Ramos (cell line): Measurements from ENCODE around the gene L3MBTL4.
"Not testable (repeated sequence)": the region's sequence is repeated elsewhere in the genome, so short reads cannot be mapped to it uniquely, and the experiment has no call there.

Experiments
- in situ Hi-C: fragments of 300-500 bp; cut with MboI; formaldehyde crosslinking; loops from one replicate; pipeline ENCODE4 v1.14.3; 2022; ENCODE audit warnings: low sequenced_read_pairs; ENCODE audit not compliant: unreplicated experiment

Gene L3MBTL4

DNA sequence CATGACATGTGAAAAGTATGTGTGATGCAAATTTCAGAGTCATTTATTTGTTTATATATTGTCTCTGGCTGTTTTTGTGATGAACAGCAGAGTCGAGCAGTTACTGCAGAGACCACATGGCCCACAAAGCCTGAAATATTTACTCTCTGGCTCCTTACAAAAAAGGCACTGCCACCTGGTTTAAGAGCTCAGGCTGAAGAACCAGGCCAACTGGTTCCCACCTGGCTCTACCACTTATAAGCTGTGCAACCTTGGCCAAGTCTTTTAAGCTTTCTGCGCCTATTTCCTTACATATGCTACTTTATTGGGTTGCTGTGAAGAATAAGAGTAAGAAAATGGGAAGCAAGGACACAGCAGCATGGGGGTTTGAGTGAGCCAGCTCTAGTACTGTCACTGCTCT lies 207.6 kb downstream of the L3MBTL4 start:
- in situ Hi-C loops: no loop called here

GRCh38 chr18:6205706-6206105 lies 209.0 kb downstream of the L3MBTL4 start:
- in situ Hi-C loops: no loop called here

DNA sequence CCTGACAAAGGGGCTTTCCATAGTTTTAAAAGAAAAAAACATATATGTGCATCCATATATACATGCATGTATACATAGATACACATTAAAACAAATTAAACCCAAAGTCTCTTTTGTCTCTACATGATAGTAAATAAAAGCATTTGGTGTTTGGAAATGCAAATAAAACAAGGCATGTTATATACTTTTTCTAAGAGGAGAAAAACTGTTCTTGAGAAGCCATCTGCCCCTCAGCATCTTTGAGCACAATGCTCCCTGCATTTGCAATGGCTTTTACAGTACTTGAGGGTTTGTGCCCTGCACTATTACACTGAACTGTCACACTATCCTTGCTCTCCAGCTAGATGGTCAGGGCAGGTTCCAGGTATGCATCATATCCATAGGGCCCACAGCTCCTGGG lies 210.2 kb downstream of the L3MBTL4 start:
- in situ Hi-C loops: no loop called here

- in situ Hi-C loops: no loop called here
These were observed 210.9 kb downstream of the L3MBTL4 start for GRCh38 chr18:6203791-6204190.

- in situ Hi-C loops: no loop called here
These were observed 211.8 kb downstream of the L3MBTL4 start for GRCh38 chr18:6202861-6203260.

GRCh38 chr18:6200204-6200774 lies 214.4 kb downstream of the L3MBTL4 start:
- in situ Hi-C loops: no loop called here

DNA sequence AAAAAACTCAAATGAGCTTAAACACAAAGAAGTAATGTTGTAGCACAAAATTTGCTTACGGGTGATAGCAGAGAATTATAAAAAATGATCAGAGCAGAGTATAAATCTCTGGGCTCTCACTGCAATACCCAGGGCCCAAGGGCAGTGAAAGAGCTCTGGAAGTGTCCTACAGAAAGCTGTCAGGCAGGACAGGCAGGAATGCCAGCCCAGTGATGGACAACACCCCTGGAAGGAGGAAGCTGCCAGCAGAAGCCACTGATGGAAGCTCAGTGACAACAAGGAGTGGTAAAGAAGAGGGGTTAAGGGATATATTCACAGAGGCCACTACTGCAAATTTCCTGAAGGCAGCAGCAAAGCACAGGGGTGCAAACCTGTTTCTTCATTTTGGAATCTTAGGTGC lies 214.9 kb downstream of the L3MBTL4 start:
- in situ Hi-C loops: no loop called here

DNA sequence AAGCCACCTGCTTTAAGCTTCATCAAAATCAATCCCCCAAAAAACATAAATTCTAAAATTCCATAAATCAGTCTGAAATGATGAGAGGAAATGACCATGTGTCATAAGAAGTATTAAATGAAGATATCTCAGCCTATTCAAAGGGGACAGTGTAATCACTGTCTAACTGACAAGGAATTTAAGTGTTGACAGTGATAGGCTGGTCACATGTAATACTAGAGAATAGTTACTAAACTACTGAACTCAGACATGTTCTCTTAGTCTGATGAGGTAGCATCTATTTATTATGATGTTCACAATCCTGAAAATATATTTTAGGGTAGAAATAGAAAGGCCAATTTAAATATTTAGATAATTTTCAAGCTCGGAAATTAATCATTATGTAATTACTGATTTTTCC lies 216.1 kb downstream of the L3MBTL4 start:
- in situ Hi-C loops: no loop called here

DNA sequence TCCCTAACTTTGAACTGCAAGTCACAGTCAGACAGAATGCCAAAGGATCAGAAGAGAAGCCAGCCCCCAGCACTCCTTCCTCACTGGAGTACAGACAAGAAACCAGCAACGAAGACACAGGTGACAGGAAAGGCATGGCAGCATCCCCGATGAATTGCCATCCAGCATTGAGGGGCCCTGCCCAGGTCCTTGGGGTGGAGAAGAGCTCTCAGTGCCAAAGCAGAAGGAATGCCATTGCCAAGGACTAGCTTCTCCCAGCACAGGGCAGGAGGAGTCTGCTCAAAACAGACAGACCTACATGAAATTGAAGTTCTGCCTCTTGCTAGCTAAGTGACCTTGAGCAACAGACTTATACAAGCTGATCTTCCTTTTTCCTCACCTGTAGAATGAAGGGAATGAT lies 220.1 kb downstream of the L3MBTL4 start:
- in situ Hi-C loops: no loop called here

GRCh38 chr18:6185782-6186181 lies 228.9 kb downstream of the L3MBTL4 start:
- in situ Hi-C loops: not testable (repeated sequence)

DNA sequence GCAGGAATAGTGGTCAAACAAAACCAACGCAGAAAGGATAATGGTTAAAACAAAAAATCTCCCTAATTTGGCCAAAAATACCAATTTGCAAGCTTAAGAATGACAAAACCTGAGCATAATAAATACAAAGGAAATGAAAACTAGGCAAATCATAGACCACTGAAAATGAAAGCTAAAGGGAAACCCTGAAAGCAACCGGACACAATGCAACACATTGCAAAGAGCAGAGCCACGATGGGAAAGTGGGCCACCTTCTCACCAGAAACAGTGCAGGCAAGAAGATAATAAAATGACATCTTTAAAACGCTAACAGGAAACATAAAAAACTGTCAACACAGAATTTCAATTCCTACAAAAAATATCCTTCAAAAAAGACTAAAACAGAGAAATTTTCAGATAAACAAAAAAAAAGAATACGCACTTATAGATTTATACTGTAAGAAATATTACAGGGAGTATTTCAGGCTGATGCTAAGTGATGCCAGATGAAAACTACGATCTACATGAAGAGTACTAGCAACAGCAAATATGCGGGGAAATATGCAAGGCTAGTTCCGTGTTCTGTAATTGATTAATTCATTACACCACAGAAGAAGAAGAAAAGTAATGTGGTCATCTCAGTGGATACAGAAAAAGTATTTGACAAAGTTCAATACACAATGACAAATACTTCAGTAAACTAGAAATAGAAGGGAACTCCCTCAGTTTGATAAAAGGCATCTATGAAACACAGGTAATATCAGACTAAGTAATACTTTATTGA lies 239.5 kb downstream of the L3MBTL4 start:
- in situ Hi-C loops: no loop called here

DNA sequence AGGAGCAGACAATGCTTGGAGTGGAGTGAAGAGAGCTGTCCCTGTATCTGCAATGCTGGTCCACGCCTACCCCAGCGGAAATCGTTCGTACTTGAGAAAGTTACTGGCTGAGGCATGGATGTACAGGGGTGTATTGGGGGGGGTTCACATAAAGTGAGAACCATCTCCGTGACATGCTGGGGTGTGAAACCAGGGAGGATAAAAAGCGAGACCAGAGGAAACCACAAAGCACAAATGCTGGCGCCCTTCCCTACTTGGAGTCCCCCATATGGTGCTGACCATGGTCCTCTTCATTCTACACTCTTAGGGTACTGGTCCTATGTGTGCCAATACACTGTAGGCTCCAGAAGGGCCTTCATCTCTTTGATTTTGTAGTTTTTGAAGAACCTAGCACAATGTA lies 244.1 kb downstream of the L3MBTL4 start:
- in situ Hi-C loops: no loop called here

DNA sequence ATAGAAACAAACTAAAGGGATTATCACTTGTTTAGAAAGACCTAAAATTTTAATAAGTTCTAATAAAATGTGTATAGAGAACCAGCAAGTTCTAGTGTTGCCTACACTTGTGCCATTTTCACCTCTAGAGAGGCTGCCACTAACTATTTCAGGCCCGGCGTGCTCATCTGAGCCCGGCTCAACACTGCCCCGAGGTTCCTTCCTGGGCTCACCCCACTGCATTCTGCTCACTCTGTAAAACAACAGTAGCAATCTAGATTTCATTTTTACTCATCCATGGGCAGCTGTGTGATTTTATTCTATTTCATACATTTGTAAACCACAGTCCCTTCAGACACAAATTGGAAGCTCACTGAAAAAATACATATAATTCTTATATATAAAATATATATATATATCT lies 253.2 kb downstream of the L3MBTL4 start:
- in situ Hi-C loops: no loop called here

- in situ Hi-C loops: no loop called here
These were observed 255.3 kb downstream of the L3MBTL4 start for GRCh38 chr18:6159426-6159825.

DNA sequence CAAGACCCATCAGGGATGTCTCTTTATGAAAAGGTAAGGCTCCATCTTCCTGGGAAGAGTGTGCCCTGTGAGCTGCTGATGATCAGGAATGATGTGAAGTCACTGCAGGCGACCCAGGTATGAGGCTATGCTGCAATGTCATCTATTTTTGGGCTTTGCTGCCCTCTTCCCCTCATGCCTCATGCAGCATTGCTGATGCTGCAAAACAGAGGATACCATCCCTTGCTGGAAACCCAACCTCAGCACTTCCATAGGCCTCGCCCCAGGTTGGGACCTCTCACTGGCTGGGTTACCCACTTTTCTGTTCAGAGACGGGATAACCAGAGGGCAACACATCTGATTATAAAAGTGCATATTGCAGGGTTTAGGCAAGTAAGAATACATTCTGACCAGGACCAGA lies 255.8 kb downstream of the L3MBTL4 start:
- in situ Hi-C loops: no loop called here

DNA sequence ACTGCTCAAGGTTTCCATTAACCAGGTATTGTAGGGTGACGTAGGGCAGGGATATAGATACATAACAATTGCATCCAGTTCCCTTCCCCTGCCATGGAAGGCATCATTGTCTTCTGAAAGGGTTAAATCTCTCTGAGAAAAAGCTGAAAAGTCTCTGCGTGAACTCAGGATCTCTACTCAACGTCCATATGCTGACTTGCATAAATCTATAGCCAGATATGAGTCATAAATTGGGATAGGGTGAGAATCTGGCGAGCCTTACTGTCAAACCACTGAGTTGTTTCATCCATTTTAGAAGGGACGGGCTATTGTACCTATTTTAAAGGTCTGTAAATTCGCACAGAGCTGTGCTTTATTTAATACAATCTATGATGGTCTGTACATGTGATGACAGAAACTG lies 258.3 kb downstream of the L3MBTL4 start:
- in situ Hi-C loops: no loop called here

DNA sequence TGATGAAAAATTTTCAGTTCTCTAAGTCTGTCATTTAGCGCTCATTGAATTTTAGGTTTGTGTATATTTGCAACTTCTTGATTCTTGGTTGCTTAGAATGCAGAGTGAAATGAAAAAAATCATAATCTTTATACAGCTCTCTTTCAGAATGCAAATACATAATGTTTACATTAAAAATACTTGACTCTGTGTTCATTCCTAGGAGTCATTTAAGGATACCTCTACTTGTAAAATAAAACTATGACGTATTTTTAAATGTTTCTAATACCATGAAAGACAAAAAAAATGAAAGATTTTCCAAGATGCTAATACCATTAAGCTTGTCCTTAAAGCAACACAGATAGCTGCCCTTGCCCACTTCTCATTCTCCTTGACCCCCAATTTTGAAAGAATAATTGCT lies 259.0 kb downstream of the L3MBTL4 start:
- in situ Hi-C loops: no loop called here

- in situ Hi-C loops: no loop called here
These were observed 264.3 kb downstream of the L3MBTL4 start for GRCh38 chr18:6150430-6150829.

GRCh38 chr18:6146307-6146661 lies 268.4 kb downstream of the L3MBTL4 start:
- in situ Hi-C loops: no loop called here

GRCh38 chr18:6145645-6146306 lies 268.9 kb downstream of the L3MBTL4 start:
- in situ Hi-C loops: no loop called here

GRCh38 chr18:6139007-6139406 lies 275.7 kb downstream of the L3MBTL4 start:
- in situ Hi-C loops: no loop called here

DNA sequence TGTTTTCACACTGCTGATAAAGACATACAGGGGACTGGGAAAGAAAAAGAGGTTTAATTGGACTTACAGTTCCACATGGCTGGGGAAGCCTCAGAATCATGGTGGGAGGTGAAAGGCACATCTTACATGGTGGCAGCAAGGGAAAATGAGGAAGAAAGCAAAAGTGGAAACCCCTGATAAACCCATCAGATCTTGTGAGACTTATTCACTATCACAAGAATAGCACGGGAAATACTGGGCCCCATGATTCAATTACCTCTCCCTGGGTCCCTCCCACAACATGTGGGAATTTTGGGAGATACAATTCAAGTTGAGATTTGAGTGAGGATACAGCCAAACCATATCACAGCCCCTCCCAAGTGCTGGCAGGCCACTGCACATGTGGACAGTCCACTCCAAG lies 278.8 kb downstream of the L3MBTL4 start:
- in situ Hi-C loops: not testable (repeated sequence)
